GM19025 (cell line): ENCODE data around the gene GSG1L.

Experiments
- ATAC-seq: cut with Tn5 transposase; IDR thresholded peaks from one replicate; pipeline ENCODE4 v1.9.1; 2021; ENCODE audit warnings: mild to moderate bottlenecking, low read depth, moderate library complexity; ENCODE audit not compliant: unreplicated experiment

GSG1L gene

DNA sequence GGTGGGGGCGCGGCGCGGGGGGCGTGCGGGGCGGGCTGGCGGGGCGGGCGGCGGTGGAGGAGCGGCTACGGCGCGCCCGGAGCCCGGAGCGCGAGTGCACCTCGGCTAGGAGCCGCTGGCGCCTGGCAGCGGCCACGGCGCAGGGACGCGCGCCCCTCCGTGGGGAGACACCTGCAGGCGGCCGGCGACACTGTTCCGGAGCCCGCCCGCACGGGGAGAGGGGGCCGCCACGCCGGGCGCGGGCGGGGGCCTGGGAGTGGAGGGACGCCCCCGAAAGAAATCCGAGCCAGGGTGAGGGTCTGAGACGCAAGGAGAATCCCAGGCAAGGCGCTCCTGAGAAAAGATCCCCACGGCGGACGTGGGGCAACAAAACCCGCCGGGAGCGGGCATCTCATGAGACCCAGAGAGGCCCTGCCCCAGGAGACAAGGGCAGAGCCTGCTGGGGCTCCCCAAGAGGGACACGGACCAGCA, at the start of gene GSG1L:
TSS of gene GSG1L (minus strand) at position 124 of the 471 bp plus-strand sequence. CDS start 290 bp downstream, outside the sequence.
- ATAC-seq, result no peak

DNA sequence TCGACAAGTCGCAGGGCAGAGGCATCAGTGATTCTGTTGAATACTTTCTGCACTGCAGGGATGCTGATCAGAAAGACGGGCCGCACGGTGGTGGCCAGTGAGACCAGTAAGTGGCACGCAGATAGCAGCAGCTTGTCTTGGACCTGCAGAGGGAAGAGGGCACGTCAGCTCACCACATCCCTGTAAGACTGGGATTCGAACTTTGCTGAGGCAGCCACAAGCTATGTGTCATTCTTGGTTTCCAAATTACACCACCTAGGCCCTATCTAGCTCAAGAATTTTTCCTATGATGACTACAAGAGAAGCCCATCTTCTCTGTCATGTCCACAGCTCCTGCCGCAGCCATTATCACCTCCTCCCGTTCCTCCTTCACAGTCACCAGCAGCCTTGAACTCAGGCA, 49.4 kb upstream of the GSG1L start:
- no peak for ATAC-seq

DNA sequence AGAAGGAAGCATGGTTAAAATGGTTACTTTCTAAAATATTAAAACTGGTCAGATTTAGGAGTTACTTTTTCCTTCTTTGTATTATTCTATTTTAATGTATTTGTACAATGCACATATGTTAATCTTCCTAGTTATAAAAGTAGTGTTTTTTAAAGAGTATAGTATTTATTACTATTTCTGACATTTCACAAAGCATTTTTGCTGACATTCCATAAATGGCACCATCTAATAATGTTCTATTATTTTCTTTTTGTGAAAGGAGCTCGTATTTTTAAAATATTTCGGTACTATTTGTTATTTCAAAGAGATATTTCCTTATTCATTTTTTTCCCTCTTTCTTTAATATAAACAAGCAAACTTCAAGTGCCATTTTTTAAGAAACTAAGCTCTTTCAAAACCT, 47.5 kb upstream of the GSG1L start:
- no peak for ATAC-seq

DNA sequence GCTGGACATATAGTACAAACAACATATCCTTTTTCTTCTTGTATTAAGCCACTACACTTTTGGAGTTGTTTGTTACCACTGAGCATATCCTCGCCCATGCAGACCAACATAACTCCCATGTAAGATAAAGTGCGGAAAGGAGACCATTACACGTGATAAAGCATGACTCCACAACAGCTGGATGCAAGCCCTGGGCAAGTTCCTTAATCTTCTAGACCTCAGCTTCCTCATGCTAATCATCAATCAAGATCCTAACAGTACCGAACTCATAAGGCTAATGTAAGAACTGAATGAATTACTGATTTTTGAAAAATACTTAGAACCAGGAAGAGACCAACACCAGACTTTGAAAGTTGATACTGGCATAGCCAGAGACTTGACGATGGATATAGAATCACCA, 47.0 kb upstream of the GSG1L start:
- ATAC-seq, result no peak

DNA sequence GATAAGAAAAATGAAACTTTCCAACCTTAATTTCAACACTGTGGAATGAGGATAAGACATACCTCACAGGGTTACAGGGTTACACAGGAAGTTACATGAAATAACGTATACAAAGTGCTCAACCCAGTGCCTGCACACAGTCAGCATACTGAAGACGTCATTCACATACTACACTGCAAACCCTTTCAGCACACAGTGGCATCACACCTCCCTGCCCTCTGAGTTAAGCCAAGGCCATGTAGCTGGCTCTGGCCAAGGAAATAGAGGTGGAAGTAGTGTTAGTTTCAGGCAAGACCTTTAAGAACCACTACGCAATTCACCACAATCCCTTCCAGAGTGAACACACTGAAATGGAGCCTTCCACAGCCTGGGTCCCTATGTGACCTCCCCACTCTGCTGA, 46.6 kb upstream of the GSG1L start:
- ATAC-seq, result no peak

DNA sequence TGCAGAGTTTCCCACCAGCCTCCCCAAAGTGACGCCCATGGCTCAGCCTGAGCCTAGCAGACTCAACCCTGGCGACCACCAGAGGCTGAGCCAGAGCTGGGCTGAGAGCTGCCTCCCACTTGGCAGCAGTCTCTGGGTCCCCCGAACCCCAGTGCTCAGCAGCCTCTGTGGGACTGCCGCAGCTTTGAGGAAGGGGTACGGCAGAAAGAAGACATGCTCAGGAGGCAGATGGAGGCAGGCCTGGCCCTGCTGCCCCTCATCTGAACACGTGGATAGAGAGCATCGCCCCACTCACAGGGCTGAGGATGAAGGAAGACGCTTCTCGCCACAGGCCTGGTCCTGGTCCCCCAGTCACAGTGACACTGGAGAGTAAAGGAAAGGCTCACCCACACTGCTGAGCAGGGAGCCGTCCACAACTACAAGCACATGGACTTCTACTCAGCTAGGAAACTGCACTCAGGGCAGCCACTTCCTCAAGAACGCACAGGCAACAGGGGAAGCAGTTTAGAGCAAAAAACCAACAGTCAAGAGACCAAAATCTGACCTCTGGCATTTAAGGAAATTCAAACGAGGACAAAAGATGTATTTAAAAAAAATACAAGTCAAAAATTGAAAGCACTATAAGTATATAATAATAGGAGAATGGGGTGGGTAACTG, 45.2 kb upstream of the GSG1L start:
- no peak for ATAC-seq

DNA sequence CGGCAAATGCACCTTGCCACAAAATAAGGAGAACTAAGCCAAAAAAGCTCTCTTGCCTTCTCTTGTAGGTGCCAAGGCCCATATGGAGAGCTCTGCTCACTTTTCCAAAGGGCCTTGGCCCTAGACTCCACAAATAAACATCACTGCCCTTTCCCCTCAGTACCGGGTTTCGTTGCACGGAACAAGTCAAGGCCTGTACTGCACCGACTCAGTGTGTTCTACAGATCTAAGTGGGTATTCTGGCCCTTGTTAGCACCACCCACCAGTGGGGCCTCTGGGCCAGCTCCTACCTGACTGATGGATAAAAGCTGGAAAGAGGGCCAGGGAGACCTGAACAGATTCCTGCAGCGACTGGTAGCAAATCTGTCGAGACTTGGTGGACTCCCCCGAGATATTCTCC, 43.7 kb upstream of the GSG1L start:
- ATAC-seq, result no peak

DNA sequence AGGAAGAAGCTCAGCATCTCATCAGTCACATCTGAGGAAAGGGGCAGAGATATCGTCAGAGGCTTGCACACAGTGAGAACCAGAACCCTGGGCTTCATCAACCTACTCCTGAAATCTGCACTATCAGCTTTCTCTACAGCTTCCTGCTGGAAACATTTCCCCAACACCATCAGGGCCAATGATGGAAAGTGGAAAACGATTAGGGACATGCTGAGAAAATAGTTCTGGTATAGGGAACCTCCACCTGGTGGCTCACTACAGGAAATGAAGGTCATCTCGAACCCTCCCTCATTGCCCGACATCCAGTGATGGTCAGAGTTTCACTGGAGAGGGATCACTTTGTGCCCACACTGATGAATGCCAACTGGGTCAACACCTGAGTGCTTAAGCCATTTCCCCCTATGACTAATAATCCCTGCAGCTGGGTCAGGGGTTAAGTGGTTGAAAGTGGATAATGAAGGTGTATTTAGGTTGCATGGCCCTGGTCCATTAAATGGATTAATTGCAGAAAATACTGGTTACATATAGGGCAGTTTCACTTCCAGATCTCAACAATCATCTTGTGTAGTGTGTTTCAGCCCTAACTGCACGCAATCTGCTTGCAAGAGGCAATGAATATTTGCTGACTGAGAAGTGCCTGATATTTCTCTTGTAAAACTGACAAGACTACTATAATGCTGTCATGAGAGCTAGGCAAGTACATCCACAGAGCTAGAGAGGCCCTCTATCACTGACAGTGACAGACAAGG, 43.1 kb upstream of the GSG1L start:
- no peak for ATAC-seq

DNA sequence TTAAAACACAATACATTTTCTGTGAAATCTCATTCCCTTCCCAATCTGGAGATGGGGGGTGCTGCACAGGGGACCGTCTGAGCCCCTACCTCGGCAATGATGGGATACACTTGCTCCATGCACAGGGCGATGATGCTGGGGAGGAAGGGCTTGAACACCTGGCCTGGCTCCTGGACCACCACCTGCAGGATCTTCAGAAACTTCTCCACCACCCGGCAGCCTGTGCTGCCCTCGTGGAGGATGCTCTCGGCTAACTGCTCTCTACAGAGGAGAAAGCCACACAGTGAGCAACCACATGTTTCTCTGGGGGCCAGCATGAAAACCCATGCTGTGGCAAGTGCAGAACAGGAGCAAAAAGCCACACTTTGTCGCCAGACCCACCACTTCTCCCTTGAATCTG, 42.4 kb upstream of the GSG1L start:
- ATAC-seq, result no peak

DNA sequence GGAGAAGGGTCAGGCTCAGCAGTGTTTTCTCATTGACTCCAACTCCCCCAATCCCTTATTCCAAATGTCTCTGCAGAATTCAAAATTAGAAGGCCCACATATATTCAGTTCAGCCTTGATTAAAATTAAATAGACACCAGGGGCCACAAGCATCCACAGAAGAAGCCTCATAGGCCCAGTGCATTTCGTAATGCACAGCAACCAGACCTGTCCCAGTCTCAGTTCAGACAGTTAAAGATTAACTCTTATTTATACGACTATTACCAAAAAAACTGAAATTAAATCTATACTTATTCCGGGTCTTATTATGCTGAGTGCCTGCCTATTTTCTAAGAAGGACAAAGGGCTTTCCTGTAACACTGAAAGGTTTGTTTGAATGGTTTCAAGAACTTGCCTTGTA, 41.8 kb upstream of the GSG1L start:
- no peak for ATAC-seq

DNA sequence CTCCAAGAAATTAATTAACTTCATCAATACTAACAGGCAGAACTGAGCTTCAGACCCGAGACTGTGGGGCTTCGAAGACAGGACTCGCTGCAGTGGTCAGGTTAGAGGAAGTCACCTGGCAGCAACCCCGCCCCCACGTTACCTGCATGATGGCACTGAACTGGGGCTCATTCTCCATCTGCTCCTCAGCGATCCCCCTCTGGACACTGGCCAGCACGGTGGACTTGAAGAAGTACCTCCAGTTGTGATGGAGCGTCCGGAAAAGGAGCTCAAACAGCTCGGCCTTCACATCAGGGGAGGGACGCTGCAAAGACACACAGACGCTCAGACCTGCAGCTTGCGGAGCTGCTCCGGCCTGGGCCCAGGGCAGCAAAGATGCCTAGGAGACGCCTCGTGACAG, 40.9 kb upstream of the GSG1L start:
- no peak for ATAC-seq

DNA sequence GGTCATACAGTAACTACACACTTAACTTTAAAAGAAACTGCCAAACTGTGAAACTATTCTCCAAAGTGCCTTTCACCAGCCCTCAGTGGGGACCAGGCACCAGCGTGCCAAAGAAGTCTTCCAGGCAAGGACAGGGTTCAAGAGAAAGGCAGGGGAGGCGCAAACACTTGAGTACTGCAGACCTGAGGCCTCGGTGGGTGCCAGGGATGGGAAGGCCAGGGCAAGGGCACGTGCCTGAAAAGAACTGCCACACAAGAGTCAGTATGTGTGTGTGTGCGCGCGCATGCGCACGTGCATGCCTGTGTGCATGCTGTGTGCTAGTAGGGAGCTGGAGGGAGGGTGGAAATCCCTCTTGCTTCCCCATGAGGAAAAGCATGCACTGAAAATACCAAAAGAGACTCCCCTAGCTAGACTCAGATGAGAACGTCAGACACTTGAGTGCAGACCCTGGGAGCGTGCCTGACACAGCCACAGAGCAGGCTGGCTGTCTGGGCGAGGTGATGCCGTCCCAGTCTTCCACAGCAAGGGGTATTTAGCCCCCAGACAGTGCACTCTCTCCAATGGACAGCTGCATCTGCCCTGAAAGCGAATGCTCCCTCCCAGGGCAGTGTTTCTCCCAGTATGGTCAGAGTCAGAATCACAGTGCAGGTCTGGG, 40.1 kb upstream of the GSG1L start:
- ATAC-seq, result no peak

DNA sequence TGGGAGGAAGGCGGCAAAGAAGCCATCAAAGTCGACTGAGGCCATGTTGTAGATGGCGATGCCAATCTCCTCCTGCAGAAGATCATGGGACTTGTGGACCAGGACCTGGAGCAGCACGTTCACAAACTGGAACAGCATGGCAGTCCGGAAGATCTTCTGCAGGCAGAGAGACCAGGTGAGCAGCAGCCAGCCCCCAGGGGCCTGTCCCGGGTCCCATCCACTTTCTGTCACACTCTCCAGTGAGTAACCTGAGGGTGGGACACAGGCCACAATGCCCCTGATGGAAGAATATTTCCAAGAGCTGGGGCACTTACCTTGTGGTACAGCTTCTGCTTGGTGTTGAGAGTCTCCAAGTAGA, 38.0 kb upstream of the GSG1L start:
- no peak for ATAC-seq

DNA sequence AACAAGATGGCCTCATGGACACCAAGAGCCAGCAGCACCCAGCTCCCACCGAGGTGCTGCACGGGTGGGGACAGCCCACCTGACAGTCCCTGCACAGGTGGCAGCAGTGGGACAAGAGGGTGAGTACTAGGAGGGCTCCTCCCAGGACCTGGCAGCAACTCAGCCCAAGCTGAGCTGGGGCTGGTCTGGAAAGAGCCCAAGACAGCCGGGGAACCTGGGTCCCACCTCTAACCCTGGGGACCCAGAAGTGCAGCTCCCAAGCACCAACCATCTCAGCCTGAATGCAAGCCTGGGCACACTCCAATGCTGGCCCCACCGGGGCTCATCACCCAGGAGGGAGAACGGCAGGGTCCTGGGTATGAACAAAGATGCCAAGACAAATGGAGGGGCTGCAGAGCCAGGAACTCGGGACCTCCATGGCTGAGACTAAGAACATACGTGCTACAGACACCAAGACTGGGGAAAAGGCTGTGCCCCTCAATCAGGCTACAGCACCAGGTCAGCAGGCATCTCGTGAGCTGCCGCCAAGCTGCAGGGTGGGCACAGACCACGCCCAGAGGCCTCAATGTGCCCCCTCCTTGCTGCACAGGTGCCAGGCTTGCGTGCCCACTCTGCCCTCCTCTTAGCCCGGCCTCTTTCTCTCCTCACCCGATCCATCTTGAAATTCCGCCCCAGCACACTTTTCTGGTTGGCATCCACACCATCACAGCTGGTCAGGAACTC, 37.5 kb upstream of the GSG1L start:
- no peak for ATAC-seq

DNA sequence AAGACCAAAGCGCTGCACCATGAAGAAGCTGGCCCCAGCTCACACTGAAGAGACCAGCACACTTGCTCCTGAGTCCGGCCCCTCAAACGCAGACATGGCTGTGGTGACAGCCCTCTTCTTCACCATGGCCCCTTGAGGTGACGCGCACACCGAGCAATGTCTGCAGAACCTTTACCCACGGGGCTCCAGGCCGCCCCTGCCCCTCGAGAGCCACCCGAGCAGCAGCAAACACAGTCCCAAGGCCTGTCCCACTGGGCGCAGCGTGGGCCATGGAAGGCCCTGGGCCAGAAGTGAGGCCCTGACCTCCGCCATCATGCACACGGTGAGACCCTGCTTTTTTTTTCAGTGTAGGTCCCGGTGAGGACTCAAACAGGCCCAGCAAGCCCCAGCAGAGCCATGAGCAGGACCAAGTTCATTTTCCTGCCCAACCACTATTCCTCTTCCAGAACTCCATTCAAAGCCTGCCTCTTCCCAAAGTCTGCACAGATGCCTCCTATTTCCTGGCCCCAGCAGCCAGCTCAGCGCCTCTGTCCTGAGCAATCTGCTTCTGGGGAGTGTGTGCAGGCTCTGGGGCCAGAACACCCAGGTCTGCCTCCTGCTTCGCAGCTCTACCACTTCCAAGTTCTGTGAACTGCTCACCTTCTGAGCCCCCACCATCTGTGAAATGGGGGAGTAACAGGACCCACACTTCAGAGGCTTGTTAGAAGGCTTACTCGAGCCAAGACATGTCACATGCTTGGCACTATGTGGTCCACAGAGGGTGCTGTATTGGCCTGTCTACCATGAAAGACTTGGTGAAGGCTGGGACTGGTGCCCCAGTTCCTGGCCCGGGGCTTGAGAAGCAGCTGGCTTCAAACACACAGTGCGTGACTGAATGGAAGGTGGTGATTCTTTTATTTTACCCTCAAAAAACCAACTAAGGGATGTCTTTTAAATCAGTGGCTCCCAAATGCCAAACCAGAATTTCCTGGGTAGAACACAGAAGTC, 35.7 kb upstream of the GSG1L start:
- ATAC-seq, result no peak

DNA sequence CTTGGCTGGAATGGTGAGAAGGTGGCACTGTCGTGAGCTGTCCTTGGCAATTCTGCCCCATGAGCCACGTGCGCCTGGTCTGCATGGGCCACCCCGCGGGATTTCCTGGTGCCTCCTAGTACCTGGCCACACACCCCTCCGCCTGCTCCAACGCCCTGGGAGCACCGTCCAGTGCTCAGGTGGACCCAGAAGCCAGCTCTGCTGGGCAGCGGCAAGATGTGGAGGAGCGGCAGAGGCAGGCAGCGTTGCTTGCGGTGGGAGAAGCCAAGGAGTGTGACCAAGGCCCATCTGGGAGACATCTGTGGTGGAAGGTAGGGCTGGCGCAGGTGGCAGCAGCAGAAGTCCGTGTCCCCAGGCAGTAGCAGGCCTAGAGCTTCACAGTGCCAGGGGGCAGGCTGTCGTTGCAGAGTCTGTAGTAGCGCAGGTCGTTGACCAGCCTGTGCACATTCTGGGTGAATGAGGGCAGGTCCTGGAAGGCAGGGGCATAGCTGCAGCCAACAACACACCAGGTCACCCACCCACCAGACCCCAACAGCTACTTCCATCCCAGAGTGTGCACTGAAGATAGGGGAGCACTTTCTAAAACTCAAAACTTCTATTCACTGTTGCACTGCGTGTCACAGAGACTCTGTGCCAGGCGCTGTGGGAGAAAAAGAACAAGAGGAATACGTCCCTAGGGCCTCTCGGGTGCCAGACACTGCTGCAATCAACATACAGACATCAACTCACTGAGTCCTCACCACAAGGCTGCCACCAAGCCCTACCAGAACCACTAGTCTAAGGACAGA, 34.9 kb upstream of the GSG1L start:
- no peak for ATAC-seq

DNA sequence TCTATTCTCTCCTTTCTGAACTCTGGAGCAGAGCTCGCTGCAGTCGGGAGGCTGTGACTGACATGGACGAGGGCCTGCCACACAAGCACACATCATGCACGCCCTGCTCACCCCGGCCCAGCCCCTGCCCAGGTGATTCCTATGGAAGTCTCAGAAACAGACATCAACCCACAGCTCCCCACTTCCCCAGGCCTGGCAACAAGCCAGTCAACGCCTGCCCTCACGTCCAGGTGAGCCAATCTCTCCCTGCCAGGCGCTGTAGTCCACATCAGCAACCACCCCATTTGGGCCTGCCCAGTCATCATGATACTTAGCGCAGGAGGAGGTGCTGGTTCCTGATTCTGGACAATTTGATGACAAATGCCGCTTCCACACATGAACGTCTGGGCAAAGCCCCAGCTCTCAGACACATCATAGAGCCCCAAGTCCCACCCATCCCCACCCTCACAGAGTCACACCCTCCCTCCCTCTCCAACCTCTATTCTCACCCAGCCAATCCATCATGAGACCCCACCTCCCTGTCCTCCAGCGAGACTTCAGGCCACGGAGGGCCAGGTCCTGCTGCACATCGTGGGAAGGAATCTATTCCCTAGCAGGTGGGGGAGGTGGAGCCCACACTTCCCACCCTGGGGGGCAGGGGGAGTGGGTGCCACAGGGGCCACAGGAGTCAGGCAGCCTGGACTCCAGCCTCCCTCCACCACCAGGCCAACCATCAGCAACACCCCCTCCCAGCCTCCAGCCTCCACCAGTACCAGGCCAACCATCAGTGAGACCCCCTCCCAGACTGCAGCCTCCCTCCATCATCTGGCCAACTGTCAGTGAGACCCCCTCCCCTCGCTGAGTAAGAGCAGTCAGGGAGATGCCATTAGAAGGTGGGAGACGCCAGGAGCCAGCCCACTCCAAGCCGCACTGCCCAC, 33.7 kb upstream of the GSG1L start:
- ATAC-seq, result no peak

DNA sequence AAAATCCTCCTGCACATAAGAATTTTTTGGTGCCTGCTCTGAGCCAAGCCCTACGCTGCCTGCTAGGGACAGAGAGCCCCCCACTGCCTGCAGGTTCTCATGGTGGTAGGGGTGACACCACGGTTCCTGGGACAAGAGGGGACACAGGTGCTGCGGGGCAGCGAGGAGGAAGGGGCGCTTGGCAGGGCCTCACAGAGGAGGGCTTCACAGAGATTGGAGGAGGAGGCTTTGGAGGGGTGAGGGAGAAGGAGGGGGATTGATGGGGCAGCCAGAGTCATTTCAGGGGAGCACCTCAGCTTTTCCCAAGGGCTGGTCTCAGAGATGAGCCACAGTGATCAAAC, 29.8 kb upstream of the GSG1L start:
- no peak for ATAC-seq
